ENCODE results near the gene AGPS.

AGPS gene

GRCh38 chr2:177552422-177553175 is 160.0 kb downstream of the AGPS start:
- Histone ChIP-seq H3K4me3 (ENCODE audit: insufficient read depth, low read depth, low read length) (peak overlapping the region; percentile 95), H3K4me1 (ENCODE audit: control insufficient read depth, insufficient read depth, low read length) (no peaks in the 10 kb centered on the region), H3K9me3 (ENCODE audit: control insufficient read depth, low read length) (no peaks in the 10 kb centered on the region), H3K27me3 (ENCODE audit: control insufficient read depth, insufficient read depth, low read length, poor library complexity, severe bottlenecking) (peaks cover 5% of the 10 kb centered on the region), H3K27ac (ENCODE audit: insufficient read depth, low read depth, low read length, poor library complexity, severe bottlenecking) (peak overlapping the region; percentile 97), H3K36me3 (ENCODE audit: control insufficient read depth, insufficient read depth, low read length) (no peaks in the 10 kb centered on the region)
- WGBS, 2 experiments = 2 to 3% methylated on average over 64 of the region's 64 CpGs

- H3K36me3 ChIP-seq (ENCODE audit: control insufficient read depth, insufficient read depth, low read length) = no peaks in the 10 kb centered on the region
- H3K27me3 ChIP-seq (ENCODE audit: control insufficient read depth, insufficient read depth, low read length, poor library complexity, severe bottlenecking) = peaks cover 5% of the 10 kb centered on the region
- H3K27ac ChIP-seq (ENCODE audit: insufficient read depth, low read depth, low read length, poor library complexity, severe bottlenecking) = no peak overlapping the region
- peak overlapping the region; percentile 95 for H3K4me3 ChIP-seq (ENCODE audit: insufficient read depth, low read depth, low read length)
- H3K9me3 ChIP-seq (ENCODE audit: control insufficient read depth, low read length) = peaks cover under 1% of the 10 kb centered on the region
- no peaks in the 10 kb centered on the region for H3K4me1 ChIP-seq (ENCODE audit: control insufficient read depth, insufficient read depth, low read length)
- WGBS, 2 experiments = 18 to 21% methylated on average over 17 of the region's 17 CpGs
Measured at GRCh38 chr2:177553176-177553884, 160.8 kb downstream of the AGPS start.

- Histone ChIP-seq H3K9me3 (ENCODE audit: control insufficient read depth, low read length) (peaks cover 3% of the 10 kb centered on the region), H3K36me3 (ENCODE audit: control insufficient read depth, insufficient read depth, low read length) (no peaks in the 10 kb centered on the region), H3K4me1 (ENCODE audit: control insufficient read depth, insufficient read depth, low read length) (no peaks in the 10 kb centered on the region), H3K27me3 (ENCODE audit: control insufficient read depth, insufficient read depth, low read length, poor library complexity, severe bottlenecking) (peaks cover 5% of the 10 kb centered on the region), H3K4me3 (ENCODE audit: insufficient read depth, low read depth, low read length) (no peak overlapping the region), H3K27ac (ENCODE audit: insufficient read depth, low read depth, low read length, poor library complexity, severe bottlenecking) (no peak overlapping the region)
Measured at GRCh38 chr2:177554365-177554764, 161.8 kb downstream of the AGPS start.

GRCh38 chr2:177556153-177556552 is 163.6 kb downstream of the AGPS start:
- WGBS, 2 experiments = 93 to 95% methylated on average over 2 of the region's 2 CpGs
- no peaks in the 10 kb centered on the region for H3K36me3 ChIP-seq (ENCODE audit: control insufficient read depth, insufficient read depth, low read length)
- peaks cover 5% of the 10 kb centered on the region for H3K27me3 ChIP-seq (ENCODE audit: control insufficient read depth, insufficient read depth, low read length, poor library complexity, severe bottlenecking)
- H3K4me3 ChIP-seq (ENCODE audit: insufficient read depth, low read depth, low read length) = no peak overlapping the region
- peaks cover 3% of the 10 kb centered on the region for H3K9me3 ChIP-seq (ENCODE audit: control insufficient read depth, low read length)
- no peak overlapping the region for H3K27ac ChIP-seq (ENCODE audit: insufficient read depth, low read depth, low read length, poor library complexity, severe bottlenecking)
- no peaks in the 10 kb centered on the region for H3K4me1 ChIP-seq (ENCODE audit: control insufficient read depth, insufficient read depth, low read length)

- no peaks in the 10 kb centered on the region for H3K4me1 ChIP-seq (ENCODE audit: control insufficient read depth, insufficient read depth, low read length)
- no peaks in the 10 kb centered on the region for H3K36me3 ChIP-seq (ENCODE audit: control insufficient read depth, insufficient read depth, low read length)
- H3K4me3 ChIP-seq (ENCODE audit: insufficient read depth, low read depth, low read length) = no peak overlapping the region
- no peak overlapping the region for H3K27ac ChIP-seq (ENCODE audit: insufficient read depth, low read depth, low read length, poor library complexity, severe bottlenecking)
- peaks cover 5% of the 10 kb centered on the region for H3K27me3 ChIP-seq (ENCODE audit: control insufficient read depth, insufficient read depth, low read length, poor library complexity, severe bottlenecking)
- peaks cover 3% of the 10 kb centered on the region for H3K9me3 ChIP-seq (ENCODE audit: control insufficient read depth, low read length)
- WGBS, 2 experiments = 95 to 100% methylated on average over 1 of the region's 1 CpG
Measured at GRCh38 chr2:177557794-177558193, 165.2 kb downstream of the AGPS start.

GRCh38 chr2:177559638-177560037 is 167.1 kb downstream of the AGPS start:
- H3K4me1 ChIP-seq (ENCODE audit: control insufficient read depth, insufficient read depth, low read length) = no peaks in the 10 kb centered on the region
- no peak overlapping the region for H3K27ac ChIP-seq (ENCODE audit: insufficient read depth, low read depth, low read length, poor library complexity, severe bottlenecking)
- no peaks in the 10 kb centered on the region for H3K27me3 ChIP-seq (ENCODE audit: control insufficient read depth, insufficient read depth, low read length, poor library complexity, severe bottlenecking)
- H3K4me3 ChIP-seq (ENCODE audit: insufficient read depth, low read depth, low read length) = no peak overlapping the region
- no peaks in the 10 kb centered on the region for H3K36me3 ChIP-seq (ENCODE audit: control insufficient read depth, insufficient read depth, low read length)
- H3K9me3 ChIP-seq (ENCODE audit: control insufficient read depth, low read length) = peaks cover 3% of the 10 kb centered on the region
- WGBS, 2 experiments = 95 to 100% methylated on average over 2 of the region's 2 CpGs

- Histone ChIP-seq H3K27me3 (ENCODE audit: control insufficient read depth, insufficient read depth, low read length, poor library complexity, severe bottlenecking) (peaks cover 3% of the 10 kb centered on the region), H3K4me1 (ENCODE audit: control insufficient read depth, insufficient read depth, low read length) (no peaks in the 10 kb centered on the region), H3K4me3 (ENCODE audit: insufficient read depth, low read depth, low read length) (no peak overlapping the region), H3K36me3 (ENCODE audit: control insufficient read depth, insufficient read depth, low read length) (no peaks in the 10 kb centered on the region), H3K27ac (ENCODE audit: insufficient read depth, low read depth, low read length, poor library complexity, severe bottlenecking) (no peak overlapping the region), H3K9me3 (ENCODE audit: control insufficient read depth, low read length) (no peaks in the 10 kb centered on the region)
- WGBS, 2 experiments = 93 to 97% methylated on average over 1 of the region's 1 CpG
Measured at GRCh38 chr2:177568390-177568789, 175.8 kb downstream of the AGPS start.

- Histone ChIP-seq H3K36me3 (ENCODE audit: control insufficient read depth, insufficient read depth, low read length) (no peaks in the 10 kb centered on the region), H3K27ac (ENCODE audit: insufficient read depth, low read depth, low read length, poor library complexity, severe bottlenecking) (no peak overlapping the region), H3K4me3 (ENCODE audit: insufficient read depth, low read depth, low read length) (no peak overlapping the region), H3K4me1 (ENCODE audit: control insufficient read depth, insufficient read depth, low read length) (no peaks in the 10 kb centered on the region), H3K9me3 (ENCODE audit: control insufficient read depth, low read length) (no peaks in the 10 kb centered on the region), H3K27me3 (ENCODE audit: control insufficient read depth, insufficient read depth, low read length, poor library complexity, severe bottlenecking) (peaks cover 3% of the 10 kb centered on the region)
- 95 to 97% methylated on average over 5 of the region's 5 CpGs for WGBS, 2 experiments
Measured at GRCh38 chr2:177568893-177569292, 176.3 kb downstream of the AGPS start.

- no peak overlapping the region for H3K27ac ChIP-seq (ENCODE audit: insufficient read depth, low read depth, low read length, poor library complexity, severe bottlenecking)
- H3K36me3 ChIP-seq (ENCODE audit: control insufficient read depth, insufficient read depth, low read length) = no peaks in the 10 kb centered on the region
- H3K4me1 ChIP-seq (ENCODE audit: control insufficient read depth, insufficient read depth, low read length) = no peaks in the 10 kb centered on the region
- H3K27me3 ChIP-seq (ENCODE audit: control insufficient read depth, insufficient read depth, low read length, poor library complexity, severe bottlenecking) = peaks cover 3% of the 10 kb centered on the region
- 78 to 94% methylated on average over 2 of the region's 2 CpGs for WGBS, 2 experiments
- no peak overlapping the region for H3K4me3 ChIP-seq (ENCODE audit: insufficient read depth, low read depth, low read length)
- H3K9me3 ChIP-seq (ENCODE audit: control insufficient read depth, low read length) = no peaks in the 10 kb centered on the region
Measured at GRCh38 chr2:177572236-177572671, 179.7 kb downstream of the AGPS start.

- H3K4me1 ChIP-seq (ENCODE audit: control insufficient read depth, insufficient read depth, low read length) = no peaks in the 10 kb centered on the region
- no peak overlapping the region for H3K4me3 ChIP-seq (ENCODE audit: insufficient read depth, low read depth, low read length)
- no peaks in the 10 kb centered on the region for H3K36me3 ChIP-seq (ENCODE audit: control insufficient read depth, insufficient read depth, low read length)
- H3K27ac ChIP-seq (ENCODE audit: insufficient read depth, low read depth, low read length, poor library complexity, severe bottlenecking) = no peak overlapping the region
- no peaks in the 10 kb centered on the region for H3K9me3 ChIP-seq (ENCODE audit: control insufficient read depth, low read length)
- WGBS, 2 experiments = 94 to 95% methylated on average over 3 of the region's 3 CpGs
- H3K27me3 ChIP-seq (ENCODE audit: control insufficient read depth, insufficient read depth, low read length, poor library complexity, severe bottlenecking) = peaks cover 3% of the 10 kb centered on the region
Measured at GRCh38 chr2:177573120-177573519, 180.5 kb downstream of the AGPS start.

Data from ectodermal cell (in vitro differentiated cells).